Astrocyte of the cerebellum (primary cell): Measurements from ENCODE around the gene MTSS2.

ENCODE experiments used
- DNase-seq: peaks from one replicate; pipeline ENCODE4 v3.0.0-alpha.2; 2011; ENCODE audit warnings: low read depth
- H3K4me3 ChIP-seq: 2 replicates; pipeline ENCODE4 v1.5.1; 2011; ENCODE audit warnings: mild to moderate bottlenecking, low read depth, low read length, moderate library complexity
- CTCF ChIP-seq: IDR thresholded peaks from 2 replicates; pipeline ENCODE4 v1.5.1; 2012; ENCODE audit warnings: low read length, low read depth, moderate library complexity, mild to moderate bottlenecking; ENCODE audit errors: missing control alignments
- in situ Hi-C: cut with HindIII; loops from 2 replicates; pipeline ENCODE4 v1.10.0; 2017; ENCODE audit warnings: low sequenced_read_pairs

The MTSS2 gene

GRCh38 chr16:70683146-70683944 lies 2.5 kb downstream of the MTSS2 start:
- no peak for TF ChIP-seq CTCF
- H3K4me3 ChIP-seq = peak overlapping the region; percentile 76
- in situ Hi-C loops = no loop called here

GRCh38 chr16:70682239-70683145 lies 3.4 kb downstream of the MTSS2 start:
- in situ Hi-C loops = no loop called here
- TF ChIP-seq CTCF = no peak
- DNase-seq = no peak
- H3K4me3 ChIP-seq = peak overlapping the region; percentile 17

More at GRCh38 chr16:70683146-70683944, 2.5 kb downstream of the MTSS2 start:
- no peak for DNase-seq

DNA sequence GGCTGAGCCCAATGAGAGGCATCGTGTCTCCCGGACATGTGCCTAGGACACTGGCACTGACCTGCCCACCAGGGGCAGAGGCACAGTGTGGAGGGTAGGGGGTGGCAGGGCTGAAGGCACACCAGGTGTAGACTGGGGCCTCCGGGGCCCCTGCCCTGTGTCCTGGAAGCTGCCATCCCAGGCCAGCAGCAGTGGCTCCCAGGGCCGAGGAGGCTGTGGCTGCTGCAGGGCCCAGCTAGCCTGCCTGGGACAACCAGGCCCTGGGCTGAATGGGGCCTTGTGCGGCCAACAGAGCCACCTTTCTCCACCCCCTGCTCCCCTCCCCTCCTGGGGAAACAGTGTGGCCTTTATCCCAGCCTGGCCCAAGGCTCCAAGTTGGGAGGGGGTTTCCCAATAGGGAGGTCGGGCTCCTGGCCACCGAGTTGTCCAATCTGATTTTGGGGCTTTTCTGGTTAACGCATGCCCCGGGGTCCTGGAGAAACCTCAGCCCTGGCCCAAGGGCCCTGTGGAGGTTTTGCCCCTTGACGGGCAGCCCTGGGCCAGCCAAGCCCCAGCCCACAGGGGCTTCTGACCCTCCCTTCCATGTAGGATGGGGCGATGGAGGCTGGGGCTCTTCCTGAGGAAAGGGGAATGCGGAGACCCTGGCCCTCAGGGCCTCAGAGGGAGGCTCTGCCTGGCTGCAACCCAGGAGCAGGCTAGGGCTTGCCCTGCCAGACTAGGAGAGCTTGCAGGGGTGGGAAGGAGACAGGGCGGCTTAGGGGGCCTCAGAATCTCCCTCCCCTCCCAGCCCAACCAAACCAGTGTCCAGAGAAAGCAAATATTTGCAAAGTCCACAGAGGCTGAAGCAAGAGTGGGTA lies 4.2 kb downstream of the MTSS2 start:
- DNase-seq = no peak
- no peak overlapping the region for H3K4me3 ChIP-seq
- TF ChIP-seq CTCF = no peak
- in situ Hi-C loops = no loop called here

GRCh38 chr16:70680495-70681381 lies 5.1 kb downstream of the MTSS2 start:
- H3K4me3 ChIP-seq = no peak overlapping the region
- no peak for DNase-seq
- no peak for TF ChIP-seq CTCF
- in situ Hi-C loops = no loop called here

- no peak overlapping the region for H3K4me3 ChIP-seq
- peak; percentile 32 for TF ChIP-seq CTCF
- in situ Hi-C loops = loop anchor here (10.0 kb wide), 2 partner anchors 85 to 115 kb away; no protein-coding TSS in a partner anchor
- DNase-seq = no peak
Measured at GRCh38 chr16:70679671-70680494, 6.0 kb downstream of the MTSS2 start.
